GM23338 (cell line): ENCODE measurements around the gene EPO. TPM values are rescaled to one million over a fixed set of nuclear protein-coding genes. Genes with fewer than 3 reads are reported as not detected.

Experiments
- ATAC-seq: fragments of 200-7000 bp; cut with Tn5 transposase; 3 replicates; pipeline ENCODE4 v1.9.1; 2020
- DNase-seq: peaks from one replicate; pipeline ENCODE4 v3.0.0-alpha.2; 2015; ENCODE audit warnings: low spot score
- H2AFZ ChIP-seq: fragments of 200-600 bp; sonication (generic); 2 replicates; pipeline ENCODE4 v1.8.0; 2016; ENCODE audit warnings: antibody characterized with exemption, mild to moderate bottlenecking, moderate library complexity
- H3F3A ChIP-seq: fragments of 200-600 bp; sonication (generic); replicated peaks from 2 replicates; pipeline ENCODE4 v1.8.0; 2017; ENCODE audit warnings: antibody characterized with exemption, mixed run types, low read depth
- H3K27ac ChIP-seq: fragments of 200-600 bp; sonication (generic); 2 replicates; pipeline ENCODE4 v1.6.1; 2016; ENCODE audit warnings: low read depth
- H3K27me3 ChIP-seq: fragments of 200-600 bp; sonication (generic); 2 replicates; pipeline ENCODE4 v1.8.0; 2016; ENCODE audit warnings: mild to moderate bottlenecking, mixed run types, moderate library complexity; ENCODE audit not compliant: insufficient read depth
- H3K36me3 ChIP-seq: fragments of 200-600 bp; sonication (generic); 2 replicates; pipeline ENCODE4 v1.8.0; 2016; ENCODE audit warnings: mild to moderate bottlenecking; ENCODE audit not compliant: insufficient read depth
- H3K4me1 ChIP-seq: fragments of 200-600 bp; sonication (generic); 2 replicates; pipeline ENCODE4 v1.8.0; 2016; ENCODE audit warnings: mild to moderate bottlenecking, moderate library complexity; ENCODE audit not compliant: insufficient read depth
- H3K4me2 ChIP-seq: fragments of 200-600 bp; sonication (generic); 2 replicates; pipeline ENCODE4 v1.7.1; 2017; ENCODE audit warnings: mixed run types
- H3K4me3 ChIP-seq: fragments of 200-600 bp; sonication (generic); 2 replicates; pipeline ENCODE4 v1.6.1; 2016; ENCODE audit warnings: mixed run types
- H3K79me2 ChIP-seq: fragments of 200-600 bp; sonication (generic); replicated peaks from 2 replicates; pipeline ENCODE4 v1.8.0; 2017; ENCODE audit warnings: mild to moderate bottlenecking; ENCODE audit not compliant: insufficient read depth
- H3K9me2 ChIP-seq: fragments of 200-600 bp; sonication (generic); 2 replicates; pipeline ENCODE4 v1.8.0; 2017; ENCODE audit not compliant: insufficient read depth
- H4K20me1 ChIP-seq: fragments of 200-600 bp; sonication (generic); replicated peaks from 2 replicates; pipeline ENCODE4 v1.8.0; 2017; ENCODE audit warnings: mild to moderate bottlenecking; ENCODE audit not compliant: insufficient read depth
- H3K27ac Mint-ChIP-seq: 2 replicates; pipeline ENCODE4 v1.8.0; 2020; ENCODE audit warnings: inconsistent platforms, mild to moderate bottlenecking, moderate library complexity, mixed read lengths
- H3K27me3 Mint-ChIP-seq: 3 replicates; pipeline ENCODE4 v1.8.0; 2022; ENCODE audit warnings: low read depth, mild to moderate bottlenecking, moderate library complexity, mixed read lengths, inconsistent platforms; ENCODE audit not compliant: insufficient read depth, poor library complexity
- H3K36me3 Mint-ChIP-seq: 3 replicates; pipeline ENCODE4 v1.8.0; 2021; ENCODE audit warnings: low read depth, mild to moderate bottlenecking, inconsistent platforms, moderate library complexity, mixed read lengths
- H3K4me1 Mint-ChIP-seq: 3 replicates; pipeline ENCODE4 v1.8.0; 2020; ENCODE audit warnings: mild to moderate bottlenecking, inconsistent platforms, mixed read lengths
- H3K4me3 Mint-ChIP-seq: 3 replicates; pipeline ENCODE4 v1.8.0; 2021; ENCODE audit warnings: moderate library complexity, mild to moderate bottlenecking, inconsistent platforms, mixed read lengths
- H3K9me3 Mint-ChIP-seq: 3 replicates; pipeline ENCODE4 v1.8.0; 2020; ENCODE audit warnings: moderate library complexity, mild to moderate bottlenecking, inconsistent platforms, mixed read lengths
- CREB1 ChIP-seq: fragments of 250-450 bp; sonication (Bioruptor Pico); IDR thresholded peaks from 2 replicates; pipeline ENCODE4 v1.5.0; 2020; ENCODE audit warnings: low read depth, mild to moderate bottlenecking, moderate library complexity
- CTCF ChIP-seq, 2 experiments: fragments of 200-600 bp in 1 of 2; sonication (generic) in 1 of 2; conservative IDR thresholded peaks; 2 replicates each; pipeline versions ENCODE4 v1.5.1 to v1.6.1; 2016 to 2017; ENCODE audit warnings: antibody characterized with exemption in 2 of 2, low read depth in 2 of 2, mild to moderate bottlenecking in 2 of 2, moderate library complexity in 1 of 2
- EZH2 ChIP-seq: fragments of 200-600 bp; sonication (generic); IDR thresholded peaks from one replicate; pipeline ENCODE4 v1.8.0; 2017; ENCODE audit warnings: antibody characterized with exemption, mild to moderate bottlenecking, low read depth; ENCODE audit not compliant: unreplicated experiment
- EZH2phosphoT487 ChIP-seq: fragments of 200-600 bp; sonication (generic); IDR thresholded peaks from one replicate; pipeline ENCODE4 v1.8.1; 2018; ENCODE audit warnings: antibody characterized with exemption; ENCODE audit not compliant: unreplicated experiment
- JUNB ChIP-seq: IDR thresholded peaks from one replicate; pipeline ENCODE4 v1.6.1; 2016; ENCODE audit warnings: antibody characterized with exemption; ENCODE audit not compliant: unreplicated experiment
- NANOG ChIP-seq: IDR thresholded peaks from 2 replicates; pipeline ENCODE4 v1.6.1; 2016; ENCODE audit warnings: antibody characterized with exemption, borderline replicate concordance
- POLR2AphosphoS5 ChIP-seq: IDR thresholded peaks from 2 replicates; pipeline ENCODE4 v1.6.1; 2016; ENCODE audit warnings: antibody characterized with exemption, low read depth
- REST ChIP-seq: IDR thresholded peaks from one replicate; pipeline ENCODE4 v1.6.1; 2018; ENCODE audit warnings: antibody characterized with exemption; ENCODE audit not compliant: unreplicated experiment
- STAT1 ChIP-seq: IDR thresholded peaks from one replicate; pipeline ENCODE4 v1.6.1; 2016; ENCODE audit warnings: antibody characterized with exemption; ENCODE audit not compliant: unreplicated experiment
- ZNF114 ChIP-seq: fragments of 250-450 bp; sonication (Bioruptor Pico); IDR thresholded peaks from 2 replicates; pipeline ENCODE4 v1.5.0; 2020; ENCODE audit warnings: mild to moderate bottlenecking, moderate library complexity
- ZNF331 ChIP-seq: fragments of 250-450 bp; sonication (Bioruptor Pico); IDR thresholded peaks from 2 replicates; pipeline ENCODE4 v1.5.0; 2020; ENCODE audit warnings: low read depth, mild to moderate bottlenecking, moderate library complexity
- ZNF462 ChIP-seq: fragments of 250-450 bp; sonication (Bioruptor Pico); IDR thresholded peaks from 2 replicates; pipeline ENCODE4 v1.5.0; 2020; ENCODE audit warnings: mild to moderate bottlenecking, moderate library complexity
- polyA plus RNA-seq: library from polyadenylated mRNA; unstranded; fragments of >200 nt; fragmentation: Nextera tagmentation; extraction: Ambion mirVana; gene quantifications from 2 replicates; pipeline ENCODE4 v1.2.1, GENCODE V29; 2016
- total RNA-seq: library from RNA; depleted of rRNA; stranded (reverse); fragments of >200 nt; shearing (Covaris generic); gene quantifications from 2 replicates; pipeline ENCODE4 v1.2.3, GENCODE V29; 2014
- TF ChIP-seq, protein P1 (sequence below): IDR thresholded peaks from 2 replicates; pipeline ENCODE4 v1.6.1; 2016; ENCODE audit warnings: antibody characterized with exemption

EPO gene
- total and polyA plus RNA-seq, 2 experiments from 2014 or later = 1.0 TPM; not detected in 1

DNA sequence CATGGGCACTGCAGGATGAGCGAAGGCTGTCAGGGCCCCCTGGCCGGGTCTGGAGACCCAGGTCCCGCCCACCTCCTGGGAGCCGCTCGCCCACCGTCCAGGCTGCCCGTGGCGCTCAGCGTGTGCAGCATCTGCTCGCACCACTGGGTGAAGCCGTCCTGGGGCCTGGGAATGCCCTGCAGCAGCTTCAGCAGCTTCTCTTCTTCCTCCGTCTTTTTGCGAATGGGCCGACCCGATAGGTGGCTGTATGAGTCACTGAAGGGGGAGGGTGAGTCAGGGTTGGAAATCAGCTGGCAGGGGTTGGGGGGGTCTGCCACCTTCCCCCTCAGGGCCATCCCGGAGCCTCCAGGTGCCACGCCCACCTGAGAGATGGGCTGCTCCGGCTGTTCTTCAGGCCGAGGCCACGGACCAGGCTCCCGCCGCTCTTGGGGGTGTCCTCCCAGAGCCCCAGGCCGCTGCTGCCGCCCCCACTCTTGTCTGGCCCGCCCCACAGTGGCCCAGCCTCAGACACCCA lies 38.0 kb upstream of the EPO start:
- peaks cover 9% of the 10 kb centered on the region for H3K4me1 Mint-ChIP-seq
- Histone ChIP-seq H3K4me3 (no peak overlapping the region), H3K4me2 (no peak overlapping the region), H2AFZ (no peak overlapping the region), H3K27me3 (no peaks in the 10 kb centered on the region), H3K4me1 (peaks cover 11% of the 10 kb centered on the region), H3K9me2 (no peaks in the 10 kb centered on the region), H4K20me1 (no peaks in the 10 kb centered on the region; the same call in 1 of the 2 replicates), H3F3A (peaks cover 41% of the 10 kb centered on the region; the same call in 1 of the 2 replicates), H3K27ac (no peak overlapping the region), H3K79me2 (no peaks in the 10 kb centered on the region), H3K36me3 (no peaks in the 10 kb centered on the region; the same call in 1 of the 2 replicates)
- no peak for ATAC-seq
- no peak for DNase-seq
- no peak overlapping the region for H3K4me3 Mint-ChIP-seq
- no peak for TF ChIP-seq POLR2AphosphoS5
- TF ChIP-seq STAT1 = no peak
- TF ChIP-seq EZH2phosphoT487 = no peak
- TF ChIP-seq ZNF462 (CRISPR knock-in tag) = no peak
- no peak for TF ChIP-seq JUNB
- TF ChIP-seq, protein P1, sequence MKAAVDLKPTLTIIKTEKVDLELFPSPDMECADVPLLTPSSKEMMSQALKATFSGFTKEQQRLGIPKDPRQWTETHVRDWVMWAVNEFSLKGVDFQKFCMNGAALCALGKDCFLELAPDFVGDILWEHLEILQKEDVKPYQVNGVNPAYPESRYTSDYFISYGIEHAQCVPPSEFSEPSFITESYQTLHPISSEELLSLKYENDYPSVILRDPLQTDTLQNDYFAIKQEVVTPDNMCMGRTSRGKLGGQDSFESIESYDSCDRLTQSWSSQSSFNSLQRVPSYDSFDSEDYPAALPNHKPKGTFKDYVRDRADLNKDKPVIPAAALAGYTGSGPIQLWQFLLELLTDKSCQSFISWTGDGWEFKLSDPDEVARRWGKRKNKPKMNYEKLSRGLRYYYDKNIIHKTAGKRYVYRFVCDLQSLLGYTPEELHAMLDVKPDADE = no peak
- no peak for TF ChIP-seq NANOG
- TF ChIP-seq ZNF331 (CRISPR knock-in tag) = no peak
- TF ChIP-seq CTCF (conservative IDR thresholded peaks at IDR 0.05; ENCODE audit: low read depth in 2 of 2) = no peak
- TF ChIP-seq EZH2 = no peak
- TF ChIP-seq REST = no peak
- no peak for TF ChIP-seq ZNF114
- TF ChIP-seq CREB1 (CRISPR knock-in tag) = no peak
- H3K27me3 Mint-ChIP-seq = peaks cover 16% of the 10 kb centered on the region
- no peaks in the 10 kb centered on the region for H3K9me3 Mint-ChIP-seq
- no peak overlapping the region for H3K27ac Mint-ChIP-seq
- H3K36me3 Mint-ChIP-seq = peaks cover 66% of the 10 kb centered on the region
